GM12878 (cell line): ENCODE measurements around the gene RBM12. TPM values are rescaled to one million over a fixed set of nuclear protein-coding genes. Genes with fewer than 3 reads are reported as not detected.

Experiments used
- ATAC-seq: fragments of 200-7000 bp; cut with Tn5 transposase; 3 replicates; pipeline ENCODE4 v1.9.1; 2020; ENCODE audit warnings: mild to moderate bottlenecking, moderate library complexity
- BruUV-seq: library from RNA; stranded (reverse); fragments of 400-500 nt; replicated peaks from 2 replicates; lab custom pipeline; 2021; lab: Mats Ljungman, UMichigan
- CTCF ChIA-PET: fragments of 300-600 bp; sonication (Branson Sonifier 250); formaldehyde crosslinking; extraction: SDS; loops from one replicate; lab custom pipeline; 2021; ENCODE audit warnings: inconsistent platforms; lab: Yijun Ruan, JAX
- POLR2A ChIA-PET: fragments of 350-600 bp; formaldehyde crosslinking; extraction: SDS; loops from one replicate; lab custom pipeline; 2021; ENCODE audit warnings: inconsistent platforms; lab: Charles Lee
- RAD21 ChIA-PET: fragments of 300-600 bp; sonication (Branson Sonifier 250); formaldehyde crosslinking; loops from one replicate; lab custom pipeline; 2023; ENCODE audit warnings: antibody characterized with exemption; ENCODE audit not compliant: unreplicated experiment; lab: Charles Lee
- SMC1A ChIA-PET: fragments of 300-600 bp; sonication (Branson Sonifier 250); formaldehyde crosslinking; loops from one replicate; lab custom pipeline; 2023; ENCODE audit not compliant: unreplicated experiment, uncharacterized antibody; lab: Charles Lee
- DNase-seq: peaks from one replicate; pipeline ENCODE4 v3.0.0-alpha.2; 2011; ENCODE audit warnings: low read depth, low spot score
- FAIRE-seq: peaks from 3 replicates; lab custom pipeline; 2011; peaks lifted over from hg19 to GRCh38; lab: Jason Lieb, UNC
- H2AFZ ChIP-seq: 2 replicates; pipeline ENCODE4 v1.6.0; 2011; ENCODE audit warnings: low read depth, low read length, control low read depth; ENCODE audit not compliant: control insufficient read depth
- H3K27ac ChIP-seq: 2 replicates; pipeline ENCODE4 v1.5.1; 2011; ENCODE audit warnings: control low read depth; ENCODE audit not compliant: control insufficient read depth, insufficient read depth
- H3K27me3 ChIP-seq, 2 experiments: replicated peaks in 1 of 2; 2 replicates each; pipeline versions ENCODE4 v1.6.0 to v1.6.1; 2011; ENCODE audit warnings: low read length in 1 of 2; ENCODE audit not compliant: control insufficient read depth in 2 of 2, insufficient read depth in 2 of 2
- H3K36me3 ChIP-seq, 2 experiments: 2 replicates each; pipeline ENCODE4 v1.5.1; 2011; ENCODE audit warnings: low read length in 1 of 2; ENCODE audit not compliant: control insufficient read depth in 2 of 2, insufficient read depth in 2 of 2
- H3K4me1 ChIP-seq: 2 replicates; pipeline ENCODE4 v1.6.1; 2011; ENCODE audit warnings: mild to moderate bottlenecking, low read length, moderate library complexity, mixed read lengths; ENCODE audit not compliant: control insufficient read depth, insufficient read depth
- H3K4me2 ChIP-seq: 2 replicates; pipeline ENCODE4 v1.6.0; 2011; ENCODE audit warnings: control low read depth; ENCODE audit not compliant: control insufficient read depth, insufficient read depth
- H3K4me3 ChIP-seq: fragments of 200-600 bp; sonication (generic); 2 replicates; pipeline ENCODE4 v1.5.1; 2016
- H3K79me2 ChIP-seq: 2 replicates; pipeline ENCODE4 v1.6.0; 2011; ENCODE audit warnings: low read length; ENCODE audit not compliant: control insufficient read depth, insufficient read depth
- H3K9ac ChIP-seq: 2 replicates; pipeline ENCODE4 v1.8.0; 2011; ENCODE audit warnings: low read length, control low read depth, mixed read lengths; ENCODE audit not compliant: control insufficient read depth, insufficient read depth
- H3K9me3 ChIP-seq: replicated peaks from 3 replicates; pipeline ENCODE4 v1.5.1; 2011; ENCODE audit warnings: mild to moderate bottlenecking, low read length; ENCODE audit not compliant: control insufficient read depth, insufficient read depth
- H4K20me1 ChIP-seq: 2 replicates; pipeline ENCODE4 v1.6.0; 2011; ENCODE audit not compliant: control insufficient read depth, insufficient read depth
- ASH2L ChIP-seq: fragments of 300-600, 200-600 bp; sonication (generic); IDR thresholded peaks from 2 replicates; pipeline ENCODE4 v1.6.1; 2017; ENCODE audit warnings: low read depth, mild to moderate bottlenecking, borderline replicate concordance
- BCLAF1 ChIP-seq: fragments of 450-650 bp; IDR thresholded peaks from 2 replicates; pipeline ENCODE4 v1.6.1; 2017; ENCODE audit warnings: antibody characterized with exemption, mild to moderate bottlenecking, moderate library complexity
- CBX5 ChIP-seq: sonication (generic); IDR thresholded peaks from 2 replicates; pipeline ENCODE4 v1.6.1; 2016; ENCODE audit warnings: low read depth, moderate library complexity, mild to moderate bottlenecking, inconsistent platforms
- CREB1 ChIP-seq: IDR thresholded peaks from 2 replicates; pipeline ENCODE4 v1.6.1; 2012; ENCODE audit warnings: low read depth, mild to moderate bottlenecking, inconsistent platforms
- FOS ChIP-seq: IDR thresholded peaks from 3 replicates; pipeline ENCODE4 v1.6.1; 2011; ENCODE audit warnings: borderline replicate concordance; ENCODE audit not compliant: insufficient read length; ENCODE audit errors: extremely low read depth
- FOXK2 ChIP-seq: fragments of 450-650 bp; IDR thresholded peaks from 2 replicates; pipeline ENCODE4 v1.6.1; 2017; ENCODE audit warnings: mild to moderate bottlenecking, moderate library complexity
- NR2C1 ChIP-seq: fragments of 450-650 bp; IDR thresholded peaks from 2 replicates; pipeline ENCODE4 v1.6.1; 2017; ENCODE audit warnings: antibody characterized with exemption, mild to moderate bottlenecking, moderate library complexity
- SKIL ChIP-seq: fragments of 450-650 bp; IDR thresholded peaks from 2 replicates; pipeline ENCODE4 v1.6.1; 2017; ENCODE audit warnings: mild to moderate bottlenecking, low read depth, inconsistent platforms; ENCODE audit not compliant: poor library complexity, severe bottlenecking
- SMC3 ChIP-seq: IDR thresholded peaks from 2 replicates; pipeline ENCODE4 v1.6.1; 2011; ENCODE audit warnings: low read length, improper control_type of control experiment, borderline replicate concordance
- SPI1 ChIP-seq: IDR thresholded peaks from 2 replicates; pipeline ENCODE4 v1.6.1; 2011; ENCODE audit warnings: low read depth, mild to moderate bottlenecking, low read length, moderate library complexity, borderline replicate concordance; ENCODE audit not compliant: insufficient read depth
- TAF1 ChIP-seq: IDR thresholded peaks from 2 replicates; pipeline ENCODE4 v1.6.1; 2011; ENCODE audit warnings: mild to moderate bottlenecking, low read depth, low read length, borderline replicate concordance
- USF1 ChIP-seq: IDR thresholded peaks from 2 replicates; pipeline ENCODE4 v1.6.1; 2011; ENCODE audit warnings: borderline replicate concordance, low read depth, mild to moderate bottlenecking, moderate library complexity, mixed read lengths, low read length; ENCODE audit not compliant: insufficient read depth; ENCODE audit errors: extremely low read length
- WRNIP1 ChIP-seq: IDR thresholded peaks from 2 replicates; pipeline ENCODE4 v1.6.1; 2011; ENCODE audit warnings: low read depth, low read length, improper control_type of control experiment, borderline replicate concordance
- ZNF622 ChIP-seq: fragments of 450-650 bp; IDR thresholded peaks from 2 replicates; pipeline ENCODE4 v1.6.1; 2017; ENCODE audit warnings: mild to moderate bottlenecking, inconsistent platforms
- whole genome bisulfite sequencing: methylation state at CpG from one replicate; pipeline ENCODE4 v1.1.6; 2016; ENCODE audit warnings: low lambda C conversion rate; ENCODE audit not compliant: insufficient replicate concordance, insufficient coverage; ENCODE audit errors: missing lambda C conversion rate; 5-methylcytosine and 5-hydroxymethylcytosine counted together
- in situ Hi-C: fragments of 300-500 bp; cut with MboI; formaldehyde crosslinking; loops from 9 replicates; pipeline ENCODE4 v1.14.3; 2018; ENCODE audit warnings: mixed read lengths
- intact Hi-C: fragments of 100-400 bp; cut with micrococcal nuclease; formaldehyde crosslinking; loops from one replicate; pipeline ENCODE4 v1.14.2; 2022; ENCODE audit not compliant: unreplicated experiment
- polyA plus RNA-seq, 11 experiments: library from polyadenylated mRNA; depleted of rRNA in 4 of 11; unstranded in 6 of 11; stranded (reverse) in 5 of 11; fragments of >200 nt; fragmentation: Nextera tagmentation in 4 of 11; fragmentation: Illumina TruSeq in 1 of 11; extraction: Ambion mirVana in 4 of 11; extraction: Trizol in 1 of 11; gene quantifications; 1 replicate in 1 of 11; 2 replicates in 10 of 11; pipeline versions ENCODE4 v1.2.1 to v1.2.3, GENCODE V29; 2011 to 2016; ENCODE audit warnings: inconsistent platforms in 2 of 11, missing spikeins in 2 of 11, low read depth in 1 of 11
- total RNA-seq, 4 experiments: library from RNA; depleted of rRNA in 3 of 4; stranded (reverse); fragments of >200 nt in 3 of 4; fragmentation: Illumina TruSeq in 1 of 4; extraction: Trizol in 1 of 4; gene quantifications; 2 replicates each; pipeline versions ENCODE4 v1.2.1 to v1.2.3, GENCODE V29; 2013 to 2021
- TF ChIP-seq, protein P1 (sequence below): fragments of 450-650 bp; IDR thresholded peaks from 2 replicates; pipeline ENCODE4 v1.6.1; 2017; ENCODE audit warnings: borderline replicate concordance

RBM12 gene
- total and polyA plus RNA-seq, 10 of the 15 experiments (the other 5 are each of a cell fraction or from before 2014, with no cell fraction given) = 4.7 to 153 (median 58.5) TPM

GRCh38 chr20:35669681-35670080, 5.0 kb upstream of the RBM12 start:
- intact Hi-C loops = no loop called here
- ChIA-PET SMC1A (interaction anchor here (0.7 kb wide), 2 partner anchors 12 to 15 kb away, joined by 3 read pairs; no protein-coding TSS in a partner anchor), CTCF (no interaction called here), RAD21 (no interaction called here), POLR2A (no interaction called here)
- Histone ChIP-seq H3K4me3 (no peak overlapping the region), H3K4me1 (no peaks in the 10 kb centered on the region), H3K79me2 (peaks cover 4% of the 10 kb centered on the region), H2AFZ (no peak overlapping the region), H3K9ac (no peak overlapping the region), H3K27ac (no peak overlapping the region), H3K4me2 (no peak overlapping the region), H4K20me1 (no peaks in the 10 kb centered on the region), H3K27me3 (no peaks in the 10 kb centered on the region), H3K9me3 (no peaks in the 10 kb centered on the region), H3K36me3 (peaks cover 0 to 10% of the 10 kb centered on the region in 2 experiments; a peak in 1 of 4 replicates)
- 0% methylated on average over 1 of the region's 1 CpG for WGBS
- no TSS peak for BruUV-seq
- no peak for DNase-seq
- in situ Hi-C loops = no loop called here
- FAIRE-seq = no peak
- ATAC-seq = no peak
- TF ChIP-seq NR2C1 (no peak), TAF1 (no peak), BCLAF1 (no peak), FOS (no peak), ASH2L (no peak), CBX5 (no peak), CREB1 (no peak), SPI1 (no peak), SMC3 (no peak), USF1 (no peak), SKIL (no peak), WRNIP1 (no peak), ZNF622 (no peak), FOXK2 (no peak)
- TF ChIP-seq, protein P1, sequence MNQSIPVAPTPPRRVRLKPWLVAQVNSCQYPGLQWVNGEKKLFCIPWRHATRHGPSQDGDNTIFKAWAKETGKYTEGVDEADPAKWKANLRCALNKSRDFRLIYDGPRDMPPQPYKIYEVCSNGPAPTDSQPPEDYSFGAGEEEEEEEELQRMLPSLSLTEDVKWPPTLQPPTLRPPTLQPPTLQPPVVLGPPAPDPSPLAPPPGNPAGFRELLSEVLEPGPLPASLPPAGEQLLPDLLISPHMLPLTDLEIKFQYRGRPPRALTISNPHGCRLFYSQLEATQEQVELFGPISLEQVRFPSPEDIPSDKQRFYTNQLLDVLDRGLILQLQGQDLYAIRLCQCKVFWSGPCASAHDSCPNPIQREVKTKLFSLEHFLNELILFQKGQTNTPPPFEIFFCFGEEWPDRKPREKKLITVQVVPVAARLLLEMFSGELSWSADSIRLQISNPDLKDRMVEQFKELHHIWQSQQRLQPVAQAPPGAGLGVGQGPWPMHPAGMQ = no peak
